Measurements from ENCODE around the gene SEMA4D. TPM values are rescaled to one million over a fixed set of nuclear protein-coding genes. Genes with fewer than 3 reads are reported as not detected.

SEMA4D gene
- total RNA-seq, 1 donor = 0.72 TPM

DNA sequence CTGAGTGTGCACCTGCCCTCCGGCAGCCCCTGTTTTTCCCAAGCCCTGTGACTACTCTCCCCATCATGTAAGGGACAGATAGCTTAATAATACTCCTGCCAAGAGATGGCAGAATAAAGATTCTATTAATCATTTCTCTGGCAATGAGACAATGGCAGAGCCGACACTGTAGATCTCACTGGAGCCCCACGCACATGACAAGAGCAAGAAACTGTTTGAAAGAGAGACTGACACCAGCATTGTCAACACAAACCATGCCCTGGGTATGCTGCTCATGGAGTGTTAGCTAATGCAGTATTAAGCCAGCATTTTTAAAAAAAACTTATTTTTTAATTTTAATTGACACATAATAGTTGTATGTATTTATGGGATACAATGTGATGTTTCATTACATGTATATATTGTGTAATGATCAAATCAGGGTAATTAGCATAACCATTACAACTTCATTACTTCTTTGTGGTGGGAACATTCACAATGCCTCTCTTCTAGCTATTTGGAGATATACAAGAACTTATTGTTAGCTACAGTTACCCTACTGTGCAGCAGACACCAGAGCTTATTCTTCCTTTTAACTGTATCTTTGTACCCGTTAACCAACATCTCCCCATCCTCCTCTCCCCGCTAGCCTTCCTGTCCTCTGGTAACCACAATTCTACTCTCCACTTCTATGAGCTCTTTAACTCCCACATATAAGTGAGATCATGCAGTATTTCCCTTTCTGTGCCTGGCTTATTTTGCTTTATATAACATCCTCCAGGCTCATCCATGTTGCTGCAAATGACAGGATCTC, 31.5 kb upstream of the SEMA4D start:
- H3K36me3 ChIP-seq (ENCODE audit: insufficient read depth, low read length) = no peaks in the 10 kb centered on the region
- H4K20me1 ChIP-seq (ENCODE audit: insufficient read depth, low read length) = no peaks in the 10 kb centered on the region
- no peaks in the 10 kb centered on the region for H3K9me3 ChIP-seq (ENCODE audit: low read depth, low read length)
- H3K27ac ChIP-seq (ENCODE audit: low read depth, low read length) = no peak overlapping the region
- H3K27me3 ChIP-seq (ENCODE audit: insufficient read depth, low read length) = no peaks in the 10 kb centered on the region
- no peak overlapping the region for H3K4me3 ChIP-seq (ENCODE audit: insufficient read depth, low read length)
- H2AFZ ChIP-seq (ENCODE audit: low read length) = no peak overlapping the region
- no peaks in the 10 kb centered on the region for H3K79me2 ChIP-seq (ENCODE audit: insufficient read depth, low read length)
- TF ChIP-seq, protein P1, sequence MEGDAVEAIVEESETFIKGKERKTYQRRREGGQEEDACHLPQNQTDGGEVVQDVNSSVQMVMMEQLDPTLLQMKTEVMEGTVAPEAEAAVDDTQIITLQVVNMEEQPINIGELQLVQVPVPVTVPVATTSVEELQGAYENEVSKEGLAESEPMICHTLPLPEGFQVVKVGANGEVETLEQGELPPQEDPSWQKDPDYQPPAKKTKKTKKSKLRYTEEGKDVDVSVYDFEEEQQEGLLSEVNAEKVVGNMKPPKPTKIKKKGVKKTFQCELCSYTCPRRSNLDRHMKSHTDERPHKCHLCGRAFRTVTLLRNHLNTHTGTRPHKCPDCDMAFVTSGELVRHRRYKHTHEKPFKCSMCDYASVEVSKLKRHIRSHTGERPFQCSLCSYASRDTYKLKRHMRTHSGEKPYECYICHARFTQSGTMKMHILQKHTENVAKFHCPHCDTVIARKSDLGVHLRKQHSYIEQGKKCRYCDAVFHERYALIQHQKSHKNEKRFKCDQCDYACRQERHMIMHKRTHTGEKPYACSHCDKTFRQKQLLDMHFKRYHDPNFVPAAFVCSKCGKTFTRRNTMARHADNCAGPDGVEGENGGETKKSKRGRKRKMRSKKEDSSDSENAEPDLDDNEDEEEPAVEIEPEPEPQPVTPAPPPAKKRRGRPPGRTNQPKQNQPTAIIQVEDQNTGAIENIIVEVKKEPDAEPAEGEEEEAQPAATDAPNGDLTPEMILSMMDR (IDR thresholded peaks at IDR 0.05; ENCODE audit: extremely low read depth, low read depth, low read length) = no peak
- no peaks in the 10 kb centered on the region for H3K4me1 ChIP-seq (ENCODE audit: insufficient read depth, low read length)
- H3K4me2 ChIP-seq (ENCODE audit: insufficient read depth, low read length) = no peak overlapping the region
- no peak for DNase-seq (ENCODE audit: insufficient read length, low spot score, missing footprints)

DNA sequence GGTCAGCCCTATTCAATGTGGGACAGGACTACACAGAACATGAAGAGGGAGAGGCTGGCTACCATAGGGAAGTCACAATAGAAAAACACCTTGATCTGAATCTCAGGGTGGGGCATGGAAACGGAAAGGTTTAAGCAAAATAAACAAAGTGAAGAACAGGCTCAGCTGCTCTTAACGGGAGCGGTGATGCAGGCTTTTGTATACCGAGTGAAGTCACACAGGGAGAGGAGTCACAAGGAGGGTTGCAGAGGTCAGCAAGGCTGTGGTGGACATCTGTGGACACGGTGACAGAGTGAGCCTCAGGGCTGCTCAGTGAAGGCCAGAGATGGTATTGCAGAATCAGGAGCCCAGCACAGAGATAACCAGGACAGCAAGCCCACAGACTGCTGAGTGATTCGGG, 30.6 kb upstream of the SEMA4D start:
- TF ChIP-seq, protein P1 (IDR thresholded peaks at IDR 0.05; ENCODE audit: extremely low read depth, low read depth, low read length) = no peak
- Histone ChIP-seq H3K27ac (ENCODE audit: low read depth, low read length) (no peak overlapping the region), H3K4me3 (ENCODE audit: insufficient read depth, low read length) (no peak overlapping the region), H4K20me1 (ENCODE audit: insufficient read depth, low read length) (no peaks in the 10 kb centered on the region), H3K36me3 (ENCODE audit: insufficient read depth, low read length) (no peaks in the 10 kb centered on the region), H3K4me2 (ENCODE audit: insufficient read depth, low read length) (no peak overlapping the region), H3K27me3 (ENCODE audit: insufficient read depth, low read length) (no peaks in the 10 kb centered on the region), H3K79me2 (ENCODE audit: insufficient read depth, low read length) (no peaks in the 10 kb centered on the region), H2AFZ (ENCODE audit: low read length) (no peak overlapping the region), H3K9me3 (ENCODE audit: low read depth, low read length) (no peaks in the 10 kb centered on the region), H3K4me1 (ENCODE audit: insufficient read depth, low read length) (no peaks in the 10 kb centered on the region)
- no peak for DNase-seq (ENCODE audit: insufficient read length, low spot score, missing footprints)

DNA sequence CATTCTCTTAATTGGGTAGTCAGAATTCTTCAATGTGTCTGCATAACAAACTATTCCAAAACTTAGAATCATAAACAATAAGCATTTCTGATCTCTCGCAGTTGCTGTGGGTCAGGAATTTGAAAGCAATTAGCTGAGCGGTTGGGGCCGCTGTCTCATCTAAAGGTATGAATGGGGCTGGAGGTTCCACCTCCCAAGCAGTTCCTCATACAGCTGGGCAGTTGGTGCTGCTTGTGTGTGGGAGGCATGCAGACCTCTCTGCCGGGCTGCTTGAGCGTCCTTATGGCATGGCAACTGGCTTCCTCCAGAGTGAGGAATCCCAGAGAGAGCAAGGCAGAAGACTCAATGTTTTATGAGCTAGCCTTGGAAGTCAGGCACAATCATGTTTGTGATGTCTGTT, 30.2 kb upstream of the SEMA4D start:
- Histone ChIP-seq H3K4me3 (ENCODE audit: insufficient read depth, low read length) (no peak overlapping the region), H3K9me3 (ENCODE audit: low read depth, low read length) (no peaks in the 10 kb centered on the region), H3K36me3 (ENCODE audit: insufficient read depth, low read length) (no peaks in the 10 kb centered on the region), H3K27ac (ENCODE audit: low read depth, low read length) (no peak overlapping the region), H3K79me2 (ENCODE audit: insufficient read depth, low read length) (no peaks in the 10 kb centered on the region), H3K4me2 (ENCODE audit: insufficient read depth, low read length) (no peak overlapping the region), H4K20me1 (ENCODE audit: insufficient read depth, low read length) (no peaks in the 10 kb centered on the region), H3K27me3 (ENCODE audit: insufficient read depth, low read length) (no peaks in the 10 kb centered on the region), H3K4me1 (ENCODE audit: insufficient read depth, low read length) (no peaks in the 10 kb centered on the region), H2AFZ (ENCODE audit: low read length) (no peak overlapping the region)
- TF ChIP-seq, protein P1 (IDR thresholded peaks at IDR 0.05; ENCODE audit: extremely low read depth, low read depth, low read length) = no peak
- DNase-seq (ENCODE audit: insufficient read length, low spot score, missing footprints) = peak; percentile 26

DNA sequence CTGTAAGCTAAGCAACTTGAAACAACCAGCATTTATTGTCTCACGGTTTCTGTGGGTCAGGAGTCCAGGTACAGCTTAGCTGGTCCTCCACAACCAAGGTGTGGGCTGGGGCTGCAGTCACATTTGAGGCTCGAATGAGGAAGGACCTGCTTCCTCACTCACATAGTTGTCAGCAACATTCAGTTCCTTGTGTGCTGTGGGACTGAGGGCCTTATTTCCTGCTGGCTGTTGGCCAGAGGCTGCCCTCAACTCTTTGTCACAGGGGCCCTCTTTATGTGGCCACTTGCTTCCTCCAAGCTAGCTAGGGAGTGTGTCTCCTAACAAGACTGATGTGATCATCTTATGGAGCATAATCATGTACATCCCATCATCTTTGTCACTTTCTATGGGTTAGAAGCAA, 29.2 kb upstream of the SEMA4D start:
- no peak overlapping the region for H2AFZ ChIP-seq (ENCODE audit: low read length)
- H3K27ac ChIP-seq (ENCODE audit: low read depth, low read length) = no peak overlapping the region
- H3K4me3 ChIP-seq (ENCODE audit: insufficient read depth, low read length) = no peak overlapping the region
- TF ChIP-seq, protein P1 (IDR thresholded peaks at IDR 0.05; ENCODE audit: extremely low read depth, low read depth, low read length) = no peak
- H3K36me3 ChIP-seq (ENCODE audit: insufficient read depth, low read length) = no peaks in the 10 kb centered on the region
- H3K79me2 ChIP-seq (ENCODE audit: insufficient read depth, low read length) = no peaks in the 10 kb centered on the region
- no peak for DNase-seq (ENCODE audit: insufficient read length, low spot score, missing footprints)
- H3K4me1 ChIP-seq (ENCODE audit: insufficient read depth, low read length) = no peaks in the 10 kb centered on the region
- H3K4me2 ChIP-seq (ENCODE audit: insufficient read depth, low read length) = no peak overlapping the region
- H3K27me3 ChIP-seq (ENCODE audit: insufficient read depth, low read length) = no peaks in the 10 kb centered on the region
- H4K20me1 ChIP-seq (ENCODE audit: insufficient read depth, low read length) = no peaks in the 10 kb centered on the region
- H3K9me3 ChIP-seq (ENCODE audit: low read depth, low read length) = no peaks in the 10 kb centered on the region

All from osteoblast (primary cell).